Body of pancreas (tissue), 4 donors: ENCODE measurements around the gene ROMO1.

ENCODE experiments used
- POLR2A ChIP-seq, 3 donors: fragments of 450-650 bp; IDR thresholded peaks; one replicate each; pipeline ENCODE4 v1.6.1; 2016; ENCODE audit warnings: antibody characterized with exemption in 3 of 3, mild to moderate bottlenecking in 2 of 3
- TF ChIP-seq, protein P1 (sequence below), 7 experiments: fragments of 450-650 bp in 4 of 7; fragments of 200-600 bp in 3 of 7; sonication (generic) in 3 of 7; IDR thresholded peaks; one replicate each; pipeline ENCODE4 v1.5.1; 2016 to 2019; ENCODE audit warnings: antibody characterized with exemption in 7 of 7

DNA sequence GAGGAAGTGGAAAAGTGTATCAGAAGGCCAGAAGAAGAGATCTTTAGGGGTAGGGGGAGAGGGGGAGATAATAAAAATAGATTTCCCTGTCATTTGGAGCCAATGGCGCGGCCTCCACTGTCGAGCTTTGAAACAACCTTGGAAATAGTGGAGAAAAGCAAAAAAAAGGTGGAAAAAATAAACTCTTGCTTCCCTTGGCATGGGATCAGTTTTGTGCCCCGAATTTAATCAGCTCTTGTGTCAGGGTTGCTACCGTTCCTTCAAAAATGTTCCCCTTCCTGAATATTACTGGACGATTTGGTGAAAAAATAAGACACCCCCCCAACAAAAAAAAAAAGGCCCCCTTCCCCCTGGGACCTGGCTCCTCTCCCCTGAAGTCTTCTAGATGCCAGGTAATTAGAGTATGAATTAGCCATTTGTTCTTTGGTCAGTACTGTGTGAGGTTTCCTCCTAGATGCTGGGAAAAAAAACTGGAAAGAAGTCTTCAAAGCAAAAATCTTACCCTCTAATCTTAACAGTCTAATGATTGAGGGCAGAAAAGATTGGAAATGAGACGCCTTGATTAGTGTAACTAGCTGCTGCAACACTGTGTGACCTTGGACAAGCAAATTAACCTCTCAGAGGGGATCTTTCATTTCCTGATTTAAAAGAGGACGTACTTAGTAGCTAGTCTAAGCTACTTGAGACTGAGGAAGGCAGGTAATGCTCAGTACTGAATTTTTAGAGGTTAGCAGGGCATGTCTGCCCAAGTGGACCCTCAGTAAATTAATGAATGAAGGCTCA is 43.7 kb downstream of the ROMO1 start:
- TF ChIP-seq POLR2A (IDR thresholded peaks at IDR 0.05), result no peak
- TF ChIP-seq, protein P1, sequence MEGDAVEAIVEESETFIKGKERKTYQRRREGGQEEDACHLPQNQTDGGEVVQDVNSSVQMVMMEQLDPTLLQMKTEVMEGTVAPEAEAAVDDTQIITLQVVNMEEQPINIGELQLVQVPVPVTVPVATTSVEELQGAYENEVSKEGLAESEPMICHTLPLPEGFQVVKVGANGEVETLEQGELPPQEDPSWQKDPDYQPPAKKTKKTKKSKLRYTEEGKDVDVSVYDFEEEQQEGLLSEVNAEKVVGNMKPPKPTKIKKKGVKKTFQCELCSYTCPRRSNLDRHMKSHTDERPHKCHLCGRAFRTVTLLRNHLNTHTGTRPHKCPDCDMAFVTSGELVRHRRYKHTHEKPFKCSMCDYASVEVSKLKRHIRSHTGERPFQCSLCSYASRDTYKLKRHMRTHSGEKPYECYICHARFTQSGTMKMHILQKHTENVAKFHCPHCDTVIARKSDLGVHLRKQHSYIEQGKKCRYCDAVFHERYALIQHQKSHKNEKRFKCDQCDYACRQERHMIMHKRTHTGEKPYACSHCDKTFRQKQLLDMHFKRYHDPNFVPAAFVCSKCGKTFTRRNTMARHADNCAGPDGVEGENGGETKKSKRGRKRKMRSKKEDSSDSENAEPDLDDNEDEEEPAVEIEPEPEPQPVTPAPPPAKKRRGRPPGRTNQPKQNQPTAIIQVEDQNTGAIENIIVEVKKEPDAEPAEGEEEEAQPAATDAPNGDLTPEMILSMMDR (IDR thresholded peaks at IDR 0.05), result no peak
